HEK293 (cell line): ENCODE measurements around the gene PSMB9.

Experiments used
- CTCF ChIP-seq: fragments of 450-650 bp; formaldehyde crosslinking; IDR thresholded peaks from 2 replicates; pipeline ENCODE4 v1.5.1; 2016; ENCODE audit warnings: missing biosample characterization, missing genetic modification characterization
- GFI1B ChIP-seq: fragments of 450-650 bp; formaldehyde crosslinking; IDR thresholded peaks from 2 replicates; pipeline ENCODE4 v1.5.1; 2016; ENCODE audit warnings: missing biosample characterization, missing genetic modification characterization
- ZBTB21 ChIP-seq: fragments of 450-650 bp; formaldehyde crosslinking; IDR thresholded peaks from 2 replicates; pipeline ENCODE4 v1.5.1; 2017; ENCODE audit warnings: missing biosample characterization, missing genetic modification characterization
- ZEB2 ChIP-seq: fragments of 450-650 bp; formaldehyde crosslinking; IDR thresholded peaks from 2 replicates; pipeline ENCODE4 v1.5.1; 2016; ENCODE audit warnings: missing biosample characterization, missing genetic modification characterization

DNA sequence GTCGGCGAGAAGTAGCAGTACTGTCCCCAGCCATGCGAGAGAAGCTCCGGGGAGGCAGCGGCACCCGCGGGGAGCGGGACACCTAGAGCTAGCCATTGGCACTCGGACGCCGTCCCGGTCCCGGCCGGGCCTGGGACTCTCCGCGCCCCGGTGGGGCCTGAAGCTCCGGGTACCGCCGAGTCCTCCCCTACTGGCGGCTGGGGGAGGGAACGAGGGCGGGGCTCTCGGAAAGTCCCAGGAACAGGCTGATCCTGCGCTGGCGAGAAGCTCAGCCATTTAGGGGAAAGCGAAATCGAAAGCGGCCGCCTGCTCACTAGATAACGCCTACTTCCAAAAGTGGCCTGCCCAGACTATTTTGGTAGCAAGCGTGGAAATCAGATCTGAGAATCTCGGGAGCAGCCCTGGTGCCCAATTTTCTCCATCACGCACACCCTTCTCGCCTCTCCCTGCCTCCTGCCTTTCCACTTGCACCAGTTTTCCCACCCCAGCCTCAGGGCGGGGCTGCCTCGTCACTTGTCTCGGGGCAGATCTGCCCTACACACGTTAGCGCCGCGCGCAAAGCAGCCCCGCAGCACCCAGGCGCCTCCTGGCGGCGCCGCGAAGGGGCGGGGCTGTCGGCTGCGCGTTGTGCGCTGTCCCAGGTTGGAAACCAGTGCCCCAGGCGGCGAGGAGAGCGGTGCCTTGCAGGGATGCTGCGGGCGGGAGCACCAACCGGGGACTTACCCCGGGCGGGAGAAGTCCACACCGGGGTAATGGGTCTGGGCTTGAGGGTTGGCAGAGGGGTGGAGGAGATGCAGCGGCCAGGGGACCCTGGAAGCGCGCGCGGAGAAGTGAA, at the start of gene PSMB9, which contains the start of gene TAP1:
- peak; percentile 98 for TF ChIP-seq CTCF
- 0 out of 2 replicates have a peak, but pooled peaks have one; percentile 46 for TF ChIP-seq ZEB2 (tag by site-specific recombination)
- 0 out of 2 replicates have a peak, but pooled peaks have one; percentile 19 for TF ChIP-seq ZBTB21 (tag by site-specific recombination)
- TF ChIP-seq GFI1B (tag by site-specific recombination): no peak
